ENCODE data around the gene CD86.
A peak's percentile ranks its signal among the peaks of the same experiment; 100 is the strongest.
"Not testable (repeated sequence)": the region's sequence is repeated elsewhere in the genome, so short reads cannot be mapped to it uniquely, and the experiment has no call there.

Gene CD86

DNA sequence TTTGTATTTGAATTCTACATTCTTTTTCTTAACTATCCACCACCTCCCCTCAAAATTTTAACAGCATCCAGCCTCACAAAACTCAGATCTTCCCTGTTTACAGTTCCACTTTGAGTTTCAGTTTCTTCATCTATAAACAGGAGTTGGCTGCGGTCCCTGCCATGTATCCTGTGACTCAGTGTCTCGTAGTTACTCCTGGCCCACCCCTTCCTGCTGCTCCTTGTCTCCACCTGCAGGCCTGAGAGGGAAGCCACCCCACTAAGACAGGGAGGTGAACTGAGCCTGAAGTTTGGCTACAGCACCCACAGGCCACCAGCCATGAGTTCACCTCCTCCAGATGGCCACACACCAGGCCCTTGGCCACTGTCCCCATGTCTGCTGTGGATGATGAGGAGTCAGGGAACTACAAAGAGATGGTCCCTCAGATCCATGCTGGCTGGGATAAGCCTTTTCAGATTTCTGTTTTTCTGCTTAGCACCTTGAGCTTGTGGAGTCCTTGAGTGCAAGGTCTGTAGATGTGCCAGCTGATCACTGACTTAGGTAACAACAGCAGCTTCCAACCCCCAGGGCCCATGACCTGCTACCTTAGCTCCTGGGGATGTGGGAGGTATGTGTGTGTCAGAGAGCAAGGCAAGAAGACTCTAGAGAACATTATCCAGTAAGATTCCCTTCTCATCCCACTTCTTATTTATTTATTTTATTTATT, 37.5 kb downstream of the CD86 start:
- DNase-seq, result peak; percentile 36

DNA sequence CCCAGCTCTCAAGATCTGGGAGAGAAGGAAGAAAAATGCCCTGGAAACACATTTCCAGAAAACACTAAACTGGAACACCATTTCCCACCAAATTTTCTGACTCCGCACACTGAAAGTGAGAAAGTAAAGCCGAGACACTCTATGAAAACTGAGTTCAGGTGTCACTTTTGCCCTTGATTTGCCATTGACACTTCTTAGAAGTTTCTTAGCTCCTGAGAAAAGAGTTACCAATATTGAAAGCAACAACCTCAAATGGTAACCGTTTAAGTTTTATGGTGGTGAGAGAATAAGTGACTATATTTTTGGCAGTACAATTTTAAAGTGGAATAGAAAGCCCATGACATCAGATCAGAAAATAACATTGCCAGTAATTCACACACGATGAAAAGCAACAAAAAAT, 39.0 kb downstream of the CD86 start:
- DNase-seq, result no peak

DNA sequence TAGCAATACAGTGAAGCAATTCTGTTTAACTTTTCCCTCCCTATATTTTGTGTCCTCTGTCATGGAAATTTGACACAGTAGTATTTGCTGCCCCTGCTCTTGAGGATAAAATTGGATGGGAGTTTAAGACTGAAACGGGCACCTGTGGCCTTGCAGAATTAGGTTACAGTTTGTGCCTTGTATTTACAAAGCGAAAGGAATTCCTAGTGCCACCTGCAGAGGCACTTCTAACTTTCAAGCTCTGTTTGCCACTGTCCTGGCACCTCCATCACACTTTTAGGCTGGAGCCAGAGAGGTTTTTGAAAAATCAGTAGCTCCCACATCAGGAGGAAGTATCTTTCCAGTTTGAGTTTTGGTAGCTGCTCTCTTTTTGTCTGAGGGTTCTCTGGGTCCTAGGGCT, 39.5 kb downstream of the CD86 start:
- DNase-seq, result no peak

DNA sequence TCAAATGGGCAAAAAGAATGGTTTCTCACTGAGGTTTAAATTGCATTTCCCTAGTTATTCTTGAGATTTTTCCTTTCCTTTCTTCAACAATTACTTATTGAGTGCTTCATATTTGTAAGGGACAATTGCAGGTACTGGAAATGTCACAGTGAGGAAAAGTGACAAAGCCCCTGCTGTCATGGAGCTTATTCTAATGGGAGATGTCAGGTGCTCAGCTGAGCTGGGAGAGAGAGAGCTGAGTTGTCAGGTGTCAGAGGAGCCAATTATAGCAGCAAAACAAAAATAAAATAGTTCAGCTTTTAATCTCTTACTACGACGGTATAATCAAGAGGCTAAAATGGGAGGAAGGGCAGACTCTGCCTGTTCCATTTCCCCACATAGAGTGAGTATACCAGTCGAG, 42.0 kb downstream of the CD86 start:
- DNase-seq, result no peak

DNA sequence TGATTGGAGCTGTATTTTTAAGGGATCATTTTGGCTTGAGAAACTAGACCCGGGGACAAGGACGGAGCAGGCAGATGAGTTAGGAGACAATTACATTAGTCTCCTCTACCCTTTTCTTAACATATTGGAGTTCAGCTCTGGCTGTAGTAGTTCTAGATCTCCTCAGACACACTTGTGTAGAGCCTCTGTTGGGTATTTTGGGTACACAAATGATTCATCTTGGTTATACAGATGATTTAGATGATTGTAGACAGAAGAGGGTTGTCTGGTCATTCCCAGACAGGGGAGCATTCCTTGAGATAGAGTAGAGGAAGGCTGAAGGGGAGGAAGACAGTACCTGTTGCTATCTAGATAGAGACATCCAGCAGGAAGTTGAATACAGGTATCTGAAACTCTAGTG, 43.4 kb downstream of the CD86 start:
- no peak for DNase-seq

DNA sequence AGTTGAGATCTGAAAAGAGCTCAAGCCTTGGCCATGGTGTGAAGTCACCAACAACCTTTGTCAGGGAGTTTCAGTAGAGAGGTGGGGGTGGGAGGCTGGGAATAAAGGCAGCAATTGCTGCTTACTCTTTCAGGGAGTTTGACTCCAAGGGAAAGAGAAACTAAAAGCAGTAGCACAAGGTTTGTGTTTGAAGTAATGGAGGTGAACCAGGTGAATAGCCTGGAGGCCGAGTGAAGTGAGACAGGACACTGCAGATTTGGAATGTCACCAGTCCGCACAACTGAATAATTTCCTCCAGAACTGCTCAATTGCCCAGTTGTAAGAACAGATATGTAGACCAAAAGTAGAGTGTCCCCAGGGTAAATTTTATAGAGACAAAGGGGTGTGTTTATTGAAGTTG, 44.1 kb downstream of the CD86 start:
- DNase-seq, result no peak

DNA sequence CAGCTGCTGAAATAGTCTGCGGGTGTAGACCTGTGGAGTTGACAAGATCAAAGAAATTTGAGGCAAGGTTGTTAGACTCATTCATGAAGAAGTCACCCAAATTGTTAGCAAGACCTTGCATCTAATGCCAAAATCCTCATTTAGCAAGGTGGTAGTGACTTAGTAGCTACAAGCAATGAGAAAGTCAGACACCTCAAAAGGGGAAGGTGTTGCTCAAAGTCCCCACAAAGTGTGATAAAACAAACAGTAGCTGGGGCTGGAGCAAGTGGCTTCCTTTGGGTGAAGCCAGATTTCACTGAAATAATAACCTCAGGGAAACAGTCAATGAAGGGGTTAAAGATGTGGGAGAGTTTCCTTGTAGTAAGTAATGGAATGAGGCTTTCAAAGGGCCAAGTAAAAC, 44.9 kb downstream of the CD86 start:
- DNase-seq, result no peak

DNA sequence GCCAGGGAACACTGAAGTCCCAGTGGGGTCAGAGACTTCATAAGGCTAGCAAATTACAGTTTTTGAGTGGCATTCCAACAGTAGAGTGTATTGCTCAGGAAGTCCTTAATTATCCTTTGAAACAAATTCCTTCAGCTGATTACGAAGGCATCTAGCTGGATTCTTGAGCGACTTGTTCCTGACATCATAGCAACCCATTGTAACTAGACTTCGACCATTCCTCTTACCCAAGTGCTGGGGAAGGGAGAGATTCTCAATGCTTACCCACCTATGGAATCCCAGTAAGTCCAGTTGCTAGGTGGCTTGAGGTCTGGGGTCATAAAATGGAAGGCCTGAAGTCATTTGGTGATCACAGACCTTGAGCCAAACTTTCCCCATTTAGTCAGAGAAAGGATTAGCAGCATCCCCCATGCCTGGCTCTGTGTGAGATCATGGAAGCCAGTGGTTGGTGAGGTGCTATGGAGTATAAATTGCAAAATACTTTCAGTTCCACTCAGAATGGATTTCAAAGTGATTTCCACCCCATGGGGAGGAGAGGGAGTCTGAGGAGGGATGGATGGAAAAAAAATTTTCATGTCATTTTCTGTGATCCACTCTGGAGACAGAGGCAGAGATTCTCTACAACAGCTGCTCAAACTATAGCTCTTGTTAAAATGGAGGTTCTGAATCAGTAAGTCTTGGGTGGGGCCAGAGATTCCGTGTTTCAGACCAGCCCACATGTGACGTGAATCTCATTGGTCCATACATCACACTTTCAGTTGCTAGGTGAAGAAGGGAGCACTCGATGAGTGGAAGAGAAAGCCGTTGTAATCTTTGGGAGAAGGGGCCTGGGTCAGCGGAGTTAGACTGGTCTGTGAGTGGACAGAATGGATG, 45.7 kb downstream of the CD86 start:
- no peak for DNase-seq

DNA sequence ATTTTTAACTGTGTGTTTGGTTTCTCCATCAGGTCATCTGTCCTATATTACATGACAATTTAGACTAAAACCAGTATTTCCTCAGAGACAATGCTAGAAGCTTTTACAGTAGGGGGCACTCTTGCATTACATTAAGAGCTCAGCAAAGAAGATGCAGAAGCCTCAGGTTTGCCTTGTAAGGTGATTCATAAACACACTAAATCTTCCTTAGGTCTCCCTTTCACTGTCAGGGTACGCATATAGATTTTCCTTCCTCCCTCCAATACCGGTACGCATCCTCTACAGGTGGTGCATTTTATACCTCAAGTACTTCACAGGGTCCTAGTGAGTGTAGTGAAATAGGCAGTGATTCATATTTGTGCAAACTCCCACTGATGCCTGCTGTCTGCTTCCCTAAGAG, 46.5 kb downstream of the CD86 start:
- DNase-seq, result no peak

DNA sequence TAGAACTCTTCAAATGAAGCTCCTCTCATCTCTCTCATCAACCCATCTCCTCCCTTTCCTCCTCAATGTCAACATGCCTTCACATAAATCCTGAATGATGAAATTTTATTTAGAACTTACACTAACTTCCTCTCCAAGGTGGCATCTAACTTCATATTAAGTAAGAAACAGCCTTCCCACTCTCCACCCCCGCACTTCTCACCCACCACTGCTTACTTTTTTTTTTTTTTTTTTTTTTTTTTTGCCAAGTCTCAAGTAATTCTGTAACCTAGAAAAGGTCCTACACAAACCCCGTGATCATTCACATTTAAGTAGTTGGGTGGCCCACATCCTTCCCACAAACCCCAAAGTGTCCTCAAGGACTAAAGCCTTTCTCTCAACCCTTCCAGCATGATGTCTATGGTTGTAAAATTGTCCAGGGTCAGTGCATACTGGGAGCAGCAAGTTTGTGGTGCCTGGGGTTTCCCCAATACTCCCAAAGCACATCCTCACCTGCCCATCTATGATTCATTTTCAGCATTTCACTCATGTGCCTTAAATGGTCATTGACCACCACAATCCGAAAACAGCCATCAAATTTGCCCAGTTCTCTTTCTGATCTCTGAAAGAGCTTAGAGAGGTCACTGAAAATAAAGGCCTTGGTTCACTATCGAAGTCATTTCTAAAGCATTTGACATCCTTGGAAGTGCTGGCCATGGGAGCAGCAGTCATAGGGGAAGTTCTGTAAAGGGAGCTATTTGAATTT, 47.2 kb downstream of the CD86 start:
- no peak for DNase-seq

DNA sequence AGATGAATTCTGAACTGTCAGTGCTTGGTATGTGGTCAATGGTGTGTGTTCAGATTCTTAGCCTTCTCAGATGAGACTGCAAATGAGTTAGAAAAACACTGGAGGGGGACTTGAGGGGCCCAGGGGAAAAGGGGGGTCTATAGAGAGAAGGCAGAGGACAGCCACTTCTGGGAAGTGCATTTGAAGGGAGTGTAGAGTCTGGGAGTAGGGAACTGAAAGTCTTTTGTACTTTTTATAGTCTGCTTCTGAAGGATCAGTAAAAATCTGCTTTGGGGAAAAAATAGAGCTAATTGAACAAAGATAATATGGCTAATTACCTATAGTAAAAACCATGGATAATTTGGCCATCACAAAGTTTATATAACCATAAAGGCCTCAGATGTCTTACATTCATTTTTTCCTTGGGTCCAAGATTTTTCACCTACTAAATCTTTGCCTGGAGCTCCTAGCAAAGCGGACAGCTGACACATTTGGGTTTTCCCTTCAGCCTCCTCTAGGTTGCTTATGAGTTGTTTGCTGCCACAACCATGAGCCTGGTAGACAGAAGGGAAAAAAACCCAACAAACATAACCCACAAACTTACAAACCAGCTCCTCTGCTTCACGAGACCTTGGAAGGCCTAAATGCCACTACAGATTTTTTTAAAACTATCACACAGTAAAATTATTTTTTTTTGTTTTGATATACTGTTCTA, 48.8 kb downstream of the CD86 start:
- DNase-seq, result no peak

DNA sequence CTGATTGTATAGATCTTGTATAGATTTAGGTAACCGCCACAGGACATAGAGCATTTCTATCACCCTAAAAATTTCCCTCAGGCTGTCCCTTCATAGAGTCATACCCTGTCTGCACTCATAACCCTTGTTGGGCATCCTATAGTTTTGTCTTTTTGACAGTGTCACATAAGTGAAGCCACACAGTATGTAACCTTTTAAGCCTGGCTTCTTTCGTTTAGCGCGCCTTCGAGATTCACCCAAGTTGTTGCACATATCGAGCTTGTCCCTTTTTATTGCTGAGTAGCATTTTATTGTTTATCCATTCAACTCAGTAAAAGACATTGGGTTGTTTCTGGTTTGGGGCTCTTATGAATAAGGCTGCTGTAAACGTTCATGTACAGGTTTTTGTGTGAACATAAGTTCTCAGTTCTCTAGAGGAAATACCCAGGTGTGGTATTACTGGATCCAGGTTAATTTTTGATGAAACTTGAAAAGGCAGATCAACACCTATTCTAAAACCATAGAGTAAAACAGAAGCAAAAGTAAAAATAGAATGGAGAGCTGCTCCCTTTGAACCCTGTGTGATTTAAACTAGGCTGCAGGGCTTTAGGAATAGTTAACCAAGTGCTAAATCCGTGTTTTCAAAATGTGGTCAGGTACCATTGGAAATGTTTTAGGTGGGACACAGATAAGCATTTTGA, 49.5 kb downstream of the CD86 start:
- no peak for DNase-seq

DNA sequence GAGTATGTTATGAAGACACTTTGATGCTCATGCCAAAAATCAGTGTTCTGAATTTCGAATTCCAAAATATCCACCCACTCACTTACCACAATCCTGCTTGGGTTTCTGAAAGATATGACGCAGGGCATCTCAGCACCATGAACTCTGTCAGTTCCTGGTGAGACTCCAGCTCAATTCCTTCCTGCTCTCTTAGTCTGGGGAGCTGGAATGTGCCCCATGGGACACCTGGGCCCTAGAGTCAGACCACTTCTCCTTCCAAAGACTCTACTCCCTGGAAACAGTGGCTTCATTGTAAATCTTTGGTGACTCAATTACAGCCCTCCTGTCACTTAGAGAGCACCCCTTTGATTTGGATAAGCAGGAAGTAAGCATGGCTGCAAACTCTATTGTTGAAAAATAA, 50.5 kb downstream of the CD86 start:
- DNase-seq, result no peak

DNA sequence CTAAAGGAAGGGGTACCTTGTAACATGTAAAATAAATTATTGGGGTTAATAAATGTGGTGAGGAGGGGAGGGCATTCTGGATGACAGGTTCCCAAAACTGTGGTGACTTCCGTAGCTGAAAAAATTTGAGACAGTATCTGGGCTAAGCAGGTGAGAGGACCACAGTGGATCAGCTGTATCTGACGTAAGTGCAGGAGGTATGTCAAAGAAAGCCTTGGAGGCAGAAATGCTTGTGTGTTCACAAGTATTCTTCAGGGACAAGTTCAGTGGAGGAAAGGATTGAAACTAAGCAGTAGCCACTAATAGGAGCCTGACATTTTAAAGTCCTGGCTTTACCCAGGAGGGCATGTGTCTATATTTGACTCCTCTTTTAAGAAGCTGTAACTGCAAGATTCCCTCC, 52.0 kb downstream of the CD86 start:
- no peak for DNase-seq

DNA sequence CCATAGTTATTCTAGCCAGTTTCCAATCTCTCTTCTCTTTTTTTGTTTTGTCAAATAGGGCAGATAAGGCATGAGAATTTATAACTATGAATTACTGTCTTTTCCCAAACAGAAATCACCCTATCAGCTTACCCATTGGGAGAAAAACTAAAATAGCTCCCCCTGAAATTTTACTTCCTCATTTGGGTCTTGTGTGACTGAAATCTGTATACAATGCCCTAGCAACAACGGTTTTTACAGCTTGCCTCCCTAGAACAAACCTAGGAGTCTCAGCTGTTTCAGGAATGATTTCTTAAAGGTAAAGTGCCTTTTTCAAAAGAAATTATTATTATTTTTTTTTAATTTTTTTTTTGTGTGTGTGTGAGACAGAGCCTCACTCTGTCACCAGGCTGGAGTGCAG, 56.8 kb downstream of the CD86 start:
- DNase-seq, result no peak

DNA sequence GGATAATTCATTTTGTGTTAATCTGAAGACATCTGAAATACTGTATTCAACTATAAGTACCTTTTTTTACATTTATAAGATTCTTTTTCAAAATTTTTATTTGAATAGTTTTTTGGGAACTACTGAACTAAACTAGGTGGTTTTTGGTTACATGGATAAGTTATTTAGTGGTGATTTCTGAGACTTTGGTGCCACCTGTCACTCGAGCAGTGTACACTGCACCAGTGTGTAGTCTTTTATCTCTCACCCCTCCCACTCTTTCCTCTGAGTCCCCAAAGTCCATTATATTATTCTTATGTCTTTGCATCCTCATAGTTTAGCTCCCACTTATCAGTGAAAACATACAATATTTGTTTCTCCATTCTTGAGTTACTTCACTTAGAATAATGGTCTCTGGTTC, 57.6 kb downstream of the CD86 start:
- no peak for DNase-seq

DNA sequence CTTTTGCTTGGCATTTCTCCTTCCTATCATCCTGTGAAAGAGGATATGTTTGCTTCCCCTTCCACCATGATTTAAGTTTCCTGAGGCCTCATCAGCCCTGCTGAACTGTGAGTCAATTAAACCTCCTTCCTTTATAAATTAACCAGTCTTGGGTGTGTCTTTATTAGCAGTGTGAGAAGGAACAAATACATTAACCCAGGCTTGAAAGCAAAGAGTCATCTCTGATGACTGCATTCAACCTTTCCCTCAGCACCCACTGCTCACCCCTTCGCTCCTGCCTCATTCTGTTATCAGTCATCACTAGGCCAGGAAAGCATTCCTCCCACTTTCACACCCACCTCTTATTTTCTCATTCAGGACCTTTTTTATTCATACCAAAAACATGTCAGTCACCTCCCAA, 68.7 kb downstream of the CD86 start:
- no peak for DNase-seq

DNA sequence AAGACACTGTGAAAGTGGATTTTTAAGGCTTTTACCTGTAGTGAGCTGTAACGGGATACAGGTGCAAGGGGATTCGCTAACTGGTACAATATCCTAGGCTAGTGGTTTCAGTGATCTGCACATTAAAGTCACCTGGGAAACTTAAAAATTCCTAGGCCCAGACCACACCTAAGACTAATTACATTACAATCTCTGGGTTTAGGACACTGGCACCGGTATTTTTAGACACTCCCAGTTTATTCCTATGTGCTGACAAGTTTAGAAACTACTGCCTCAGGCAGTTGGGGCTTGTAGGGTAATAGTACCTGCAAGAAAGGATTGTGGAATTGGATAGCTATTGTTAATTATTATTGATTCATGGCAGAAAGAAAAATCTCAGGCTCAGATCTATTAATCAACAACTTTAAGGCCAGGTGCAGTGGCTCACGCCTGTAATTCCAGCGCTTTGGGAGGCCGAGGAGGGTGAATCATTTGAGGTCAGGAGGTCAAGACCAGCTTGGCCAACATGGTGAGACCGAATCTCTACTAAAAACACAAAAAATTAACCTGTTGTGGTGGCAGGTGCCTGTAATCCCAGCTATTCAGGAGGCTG, 77.9 kb downstream of the CD86 start:
- DNase-seq, result no peak

DNA sequence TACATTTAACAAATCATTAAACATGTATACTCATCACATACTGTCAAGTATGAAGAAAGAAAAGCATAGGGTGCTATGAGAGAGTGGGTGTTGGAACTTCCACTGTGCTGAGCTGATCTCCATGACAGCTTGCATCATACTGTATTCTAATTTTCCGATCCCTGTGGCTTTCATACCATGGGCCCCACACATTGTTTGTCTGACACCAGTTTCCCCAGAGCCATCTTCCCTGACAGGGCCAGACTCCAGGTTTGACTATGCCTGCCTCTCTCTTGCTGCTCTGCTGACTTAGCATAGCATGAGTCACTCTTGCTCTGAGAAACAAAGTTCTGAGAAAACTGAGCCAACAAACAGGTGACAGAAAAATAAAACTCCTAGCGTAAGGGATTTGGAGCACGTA, 91.3 kb downstream of the CD86 start:
- no peak for DNase-seq

DNA sequence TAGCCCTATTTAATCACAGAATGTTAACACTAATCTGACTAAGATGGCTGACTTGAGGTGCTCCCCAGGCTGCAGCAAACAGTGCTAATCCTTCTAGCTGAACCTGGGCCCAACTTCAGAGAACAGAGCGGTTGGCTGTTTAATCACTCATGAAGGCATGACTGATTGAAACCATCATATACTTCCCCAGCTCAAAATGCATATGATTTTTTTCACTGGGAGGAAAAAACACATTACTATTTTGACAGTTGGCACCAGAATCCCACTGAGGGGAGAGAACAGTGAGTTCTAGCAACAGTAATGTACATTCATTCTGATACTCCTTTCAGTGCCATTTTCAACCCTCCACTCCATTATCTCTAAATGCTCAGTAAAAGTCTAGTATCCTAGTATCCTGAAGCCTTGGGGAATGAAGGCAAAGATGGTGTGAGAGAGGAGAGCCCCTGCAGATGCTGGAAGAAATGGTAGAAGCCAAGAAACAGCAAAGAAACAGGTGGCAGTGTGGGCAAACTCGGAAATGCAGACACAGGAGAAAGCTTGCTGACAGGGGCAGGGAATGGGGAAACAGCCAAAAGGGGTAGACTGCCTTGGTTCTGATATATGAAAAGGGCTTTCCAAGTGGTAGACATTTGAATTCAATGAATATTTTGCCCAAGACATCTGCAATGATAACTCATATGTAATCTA, 93.9 kb downstream of the CD86 start:
- no peak for DNase-seq

DNA sequence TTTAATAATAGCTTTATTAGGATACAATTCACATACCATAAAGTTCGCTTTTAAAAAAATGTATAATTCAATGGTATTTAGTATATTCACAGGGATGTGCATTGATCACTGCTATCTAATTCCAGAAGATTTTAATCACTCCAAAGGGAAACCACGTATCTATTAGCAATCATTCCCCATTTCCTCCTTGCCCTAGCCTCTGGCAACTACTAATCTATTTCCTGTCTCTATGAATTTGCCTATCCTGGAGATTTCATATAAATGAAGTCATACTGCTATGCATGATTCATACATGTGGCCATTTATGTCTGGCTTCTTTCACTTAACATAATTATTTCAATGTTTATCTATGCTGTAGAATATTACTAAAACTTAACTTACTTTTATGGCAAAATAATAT, 96.3 kb downstream of the CD86 start:
- no peak for DNase-seq

DNA sequence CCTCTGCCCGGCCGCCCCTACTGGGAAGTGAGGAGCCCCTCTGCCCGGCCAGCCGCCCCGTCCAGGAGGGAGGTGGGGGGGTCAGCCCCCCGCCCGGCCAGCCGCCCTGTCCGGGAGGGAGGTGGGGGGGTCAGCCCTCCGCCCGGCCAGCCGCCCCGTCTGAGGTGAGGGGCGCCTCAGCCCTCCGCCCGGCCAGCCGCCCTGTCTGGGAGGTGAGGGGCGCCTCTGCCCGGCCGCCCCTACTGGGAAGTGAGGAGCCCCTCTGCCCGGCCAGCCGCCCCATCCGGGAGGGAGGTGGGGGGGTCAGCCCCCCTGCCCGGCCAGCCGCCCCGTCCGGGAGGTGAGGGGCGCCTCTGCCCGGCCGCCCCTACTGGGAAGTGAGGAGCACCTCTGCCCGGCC, 109.8 kb downstream of the CD86 start:
- DNase-seq, result not testable (repeated sequence)
